GM12801 (cell line): ENCODE results near the gene TRMT112.

ENCODE experiments used
- CTCF ChIP-seq: IDR thresholded peaks from one replicate; pipeline ENCODE4 v1.5.1; 2011; ENCODE audit warnings: control low read depth; ENCODE audit not compliant: insufficient read length; ENCODE audit errors: extremely low read depth

TRMT112 gene

GRCh38 chr11:64295760-64296159 lies 21.6 kb downstream of the TRMT112 start:
- TF ChIP-seq CTCF, result no peak

GRCh38 chr11:64294774-64295173 lies 22.6 kb downstream of the TRMT112 start:
- no peak for TF ChIP-seq CTCF

GRCh38 chr11:64292460-64293254 lies 24.7 kb downstream of the TRMT112 start:
- TF ChIP-seq CTCF, result no peak

GRCh38 chr11:64291752-64292459 lies 25.5 kb downstream of the TRMT112 start:
- no peak for TF ChIP-seq CTCF

- no peak for TF ChIP-seq CTCF
These were observed 26.1 kb downstream of the TRMT112 start, which contains the start of gene KCNK4 for GRCh38 chr11:64291262-64291751. Gene KCNK4, plus strand, starts transcription at chr11:64291302. Its CDS starts 1,717 bp downstream, at chr11:64293019.

GRCh38 chr11:64290352-64291261 lies 26.8 kb downstream of the TRMT112 start:
- TF ChIP-seq CTCF, result no peak
